Esophagus squamous epithelium (tissue), 5 donors: ENCODE measurements around the gene RWDD1. TPM values are rescaled to one million over a fixed set of nuclear protein-coding genes. Genes with fewer than 3 reads are reported as not detected.
"Not testable (repeated sequence)": the region's sequence is repeated elsewhere in the genome, so short reads cannot be mapped to it uniquely, and the experiment has no call there.

Experiments
- DNase-seq: peaks from one replicate; lab custom pipeline; 2025; lab: John Stamatoyannopoulos, UW
- H3K27ac ChIP-seq, 4 donors: fragments of 200-600 bp; sonication (generic); one replicate each; pipeline ENCODE4 v1.5.1; 2016 to 2019; ENCODE audit warnings: mild to moderate bottlenecking in 1 of 4
- H3K27me3 ChIP-seq, 4 donors: fragments of 200-600 bp; sonication (generic); 1 replicate in 3 of 4; 2 replicates in 1 of 4; pipeline versions ENCODE4 v1.5.1 to v1.6.0; 2017 to 2021; ENCODE audit warnings: antibody characterized with exemption in 1 of 4
- H3K36me3 ChIP-seq, 3 donors: fragments of 200-600 bp; sonication (generic); one replicate each; pipeline ENCODE4 v1.5.1; 2016 to 2019
- H3K4me1 ChIP-seq, 3 donors: fragments of 200-600 bp; sonication (generic); one replicate each; pipeline ENCODE4 v1.5.1; 2017 to 2019
- H3K4me3 ChIP-seq, 4 donors: fragments of 200-600 bp; sonication (generic); 1 replicate in 3 of 4; 2 replicates in 1 of 4; pipeline ENCODE4 v1.5.1; 2016 to 2019; ENCODE audit warnings: mild to moderate bottlenecking in 2 of 4, moderate library complexity in 1 of 4
- H3K9me3 ChIP-seq, 3 donors: fragments of 200-600 bp; sonication (generic); one replicate each; pipeline ENCODE4 v1.5.1; 2016 to 2019
- CTCF ChIP-seq, 6 experiments: fragments of 450-650 bp in 4 of 6; fragments of 200-600 bp in 2 of 6; sonication (generic) in 2 of 6; IDR thresholded peaks; one replicate each; pipeline ENCODE4 v1.5.1; 2016 to 2019; ENCODE audit warnings: antibody characterized with exemption in 6 of 6, mild to moderate bottlenecking in 4 of 6, moderate library complexity in 4 of 6
- POLR2A ChIP-seq, 4 donors: fragments of 450-650 bp; IDR thresholded peaks; one replicate each; pipeline ENCODE4 v1.6.1; 2017; ENCODE audit warnings: antibody characterized with exemption in 4 of 4, mild to moderate bottlenecking in 4 of 4, moderate library complexity in 3 of 4
- WGBS, 2 donors: methylation state at CpG; one replicate each; pipeline ENCODE4 v1.1.5; 2018; 5-methylcytosine and 5-hydroxymethylcytosine counted together
- intact Hi-C: fragments of 100-400 bp; cut with DNase I; formaldehyde crosslinking; loops from one replicate; pipeline ENCODE4 v1.15.0; 2022
- total RNA-seq, 4 donors: library from RNA; depleted of rRNA; stranded (reverse); fragments of >200 nt; gene quantifications; one replicate each; pipeline ENCODE4 v1.1.0, GENCODE V29; 2016
- donor health status: DM: yes; HTN: yes; CAD: no.

The RWDD1 gene
- total RNA-seq, 4 donors from 2014 or later: 13.4 to 44.3 (median 29.9) TPM

- Histone ChIP-seq H3K4me3 (no peak overlapping the region), H3K4me1 (no peaks in the 10 kb centered on the region), H3K27ac (no peak overlapping the region), H3K36me3 (peaks cover 0 to 59% (median 6%) of the 10 kb centered on the region in 3 donors), H3K27me3 (no peaks in the 10 kb centered on the region), H3K9me3 (no peaks in the 10 kb centered on the region)
- intact Hi-C loops: no loop called here
- WGBS, 2 donors: 45 to 49% methylated on average over 3 of the region's 3 CpGs
- DNase-seq: no peak
- TF ChIP-seq CTCF (IDR thresholded peaks at IDR 0.05): no peak
- no peak for TF ChIP-seq POLR2A (IDR thresholded peaks at IDR 0.05)
Measured at GRCh38 chr6:116595247-116595646, 23.9 kb downstream of the RWDD1 start.

GRCh38 chr6:116596815-116597214, 25.5 kb downstream of the RWDD1 start:
- H3K36me3 ChIP-seq: peaks cover 0 to 56% (median 0%) of the 10 kb centered on the region in 3 donors
- TF ChIP-seq POLR2A (IDR thresholded peaks at IDR 0.05) (no peak), CTCF (IDR thresholded peaks at IDR 0.05) (no peak)
- no peaks in the 10 kb centered on the region for H3K9me3 ChIP-seq
- H3K4me3 ChIP-seq: no peak overlapping the region
- DNase-seq: no peak
- H3K27me3 ChIP-seq: no peaks in the 10 kb centered on the region
- H3K27ac ChIP-seq: no peak overlapping the region
- no peaks in the 10 kb centered on the region for H3K4me1 ChIP-seq
- intact Hi-C loops: no loop called here
- WGBS, 2 donors: 73 to 76% methylated on average over 4 of the region's 4 CpGs

GRCh38 chr6:116603916-116604315, 32.6 kb downstream of the RWDD1 start:
- H3K4me3 ChIP-seq, H3K27me3 ChIP-seq, intact Hi-C loops, H3K27ac ChIP-seq, H3K4me1 ChIP-seq, DNase-seq, H3K9me3 ChIP-seq: not testable (repeated sequence)
- peaks cover 0 to 29% (median 0%) of the 10 kb centered on the region in 3 donors for H3K36me3 ChIP-seq
- WGBS, 2 donors: 91 to 95% methylated on average over 3 of the region's 3 CpGs

GRCh38 chr6:116604868-116605267, 33.6 kb downstream of the RWDD1 start:
- intact Hi-C loops, H3K4me3 ChIP-seq: not testable (repeated sequence)
- WGBS, 2 donors: 83 to 86% methylated on average over 3 of the region's 3 CpGs

GRCh38 chr6:116605935-116606334, 34.6 kb downstream of the RWDD1 start:
- H3K4me3 ChIP-seq: no peak overlapping the region
- H3K4me1 ChIP-seq: no peaks in the 10 kb centered on the region
- WGBS, 2 donors: 89 to 94% methylated on average over 3 to 4 of the region's 4 CpGs
- no peaks in the 10 kb centered on the region for H3K27me3 ChIP-seq
- TF ChIP-seq POLR2A (IDR thresholded peaks at IDR 0.05): no peak
- TF ChIP-seq CTCF (IDR thresholded peaks at IDR 0.05): no peak
- H3K27ac ChIP-seq: no peak overlapping the region
- peaks cover 0 to 25% (median 0%) of the 10 kb centered on the region in 3 donors for H3K36me3 ChIP-seq
- intact Hi-C loops: no loop called here
- H3K9me3 ChIP-seq: no peaks in the 10 kb centered on the region
- DNase-seq: no peak

More at GRCh38 chr6:116604868-116605267, 33.6 kb downstream of the RWDD1 start:
- H3K36me3 ChIP-seq: peaks cover 0 to 29% (median 0%) of the 10 kb centered on the region in 3 donors
- H3K4me1 ChIP-seq, H3K27me3 ChIP-seq, H3K9me3 ChIP-seq, H3K27ac ChIP-seq, DNase-seq: not testable (repeated sequence)

GRCh38 chr6:116611056-116611455, 39.8 kb downstream of the RWDD1 start:
- intact Hi-C loops: no loop called here

More at GRCh38 chr6:116611056-116611455, 39.8 kb downstream of the RWDD1 start:
- TF ChIP-seq POLR2A (IDR thresholded peaks at IDR 0.05): no peak
- no peak for TF ChIP-seq CTCF (IDR thresholded peaks at IDR 0.05)
- Histone ChIP-seq H3K27ac (no peak overlapping the region), H3K4me1 (peaks cover 0 to 13% (median 0%) of the 10 kb centered on the region in 3 donors), H3K27me3 (no peaks in the 10 kb centered on the region), H3K4me3 (no peak overlapping the region), H3K9me3 (no peaks in the 10 kb centered on the region), H3K36me3 (peaks cover 0 to 3% (median 0%) of the 10 kb centered on the region in 3 donors)
- DNase-seq: no peak
- 60 to 66% methylated on average over 3 to 4 of the region's 4 CpGs for whole genome bisulfite sequencing, 2 donors
